Pancreas (tissue), 10 donors: Measurements from ENCODE around the gene AHRR. TPM values are rescaled to one million over a fixed set of nuclear protein-coding genes. Genes with fewer than 3 reads are reported as not detected.

Experiments
- ATAC-seq, 4 donors: fragments of 200-7000 bp; cut with Tn5 transposase; one replicate each; pipeline versions ENCODE4 v1.8.0 to v1.9.1; 2020; ENCODE audit warnings: mild to moderate bottlenecking in 4 of 4, moderate library complexity in 4 of 4
- DNase-seq, 6 donors: peaks; one replicate each; pipeline ENCODE4 v3.0.0-alpha.2; 2020
- FAIRE-seq: peaks from 2 replicates; lab custom pipeline; 2012; peaks lifted over from hg19 to GRCh38; lab: Jason Lieb, UNC
- H3K27ac ChIP-seq, 4 donors: fragments of 200-600 bp; sonication (generic); 1 replicate in 3 of 4; 2 replicates in 1 of 4; pipeline versions ENCODE4 v1.5.0 to v1.8.0; 2020
- H3K27me3 ChIP-seq, 4 donors: fragments of 200-600 bp; one replicate each; pipeline ENCODE4 v1.8.0; 2021
- H3K36me3 ChIP-seq, 3 donors: fragments of 200-600 bp; sonication (generic) in 1 of 3; one replicate each; pipeline versions ENCODE4 v1.5.0 to v1.8.0; 2020 to 2021
- H3K4me1 ChIP-seq, 3 donors: fragments of 200-600 bp; one replicate each; pipeline ENCODE4 v1.8.0; 2021
- H3K4me3 ChIP-seq, 4 donors: fragments of 200-600 bp; sonication (generic) in 2 of 4; one replicate each; pipeline versions ENCODE4 v1.5.0 to v1.8.0; 2020 to 2021
- H3K9me3 ChIP-seq, 4 donors: fragments of 200-600 bp; one replicate each; pipeline ENCODE4 v1.8.0; 2021
- CTCF ChIP-seq, 4 donors: fragments of 200-600 bp; sonication (generic) in 3 of 4; IDR thresholded peaks; one replicate each; pipeline versions ENCODE4 v1.5.0 to v1.8.0; 2021; ENCODE audit warnings: antibody characterized with exemption in 4 of 4
- WGBS, 2 donors: extraction: QIAGEN DNeasy Blood & Tissue Kit; methylation state at CpG; one replicate each; pipeline ENCODE4 v1.1.7; 2013; 5-methylcytosine and 5-hydroxymethylcytosine counted together
- intact Hi-C, 3 donors: fragments of 100-400 bp; cut with DNase I; formaldehyde crosslinking; loops; one replicate each; pipeline versions ENCODE4 v1.11.1 to v1.14.2; 2022
- polyA plus RNA-seq, 2 donors: library from polyadenylated mRNA; stranded (reverse); fragments of 200-250 nt; gene quantifications; one replicate each; pipeline ENCODE4 v1.2.3, GENCODE V29; 2013
- total RNA-seq, 6 donors: library from RNA; stranded (reverse); fragmentation: NEBNext Ultra II Directional in 4 of 6; extraction: Animal tissue kit (Norgen Biotek cat#: 25700) in 4 of 6; gene quantifications; one replicate each; pipeline versions ENCODE4 v1.2.1 to v1.2.4, GENCODE V29; 2021 to 2023
- donor health status: healthy with polysubstance abuse.
- donor health status: DM: no; HTN: no; CAD: no; lungs with moderate emphysema.
- donor health status: DM: no; HTN: no; CAD: no.
- donor health status: control.
- donor health status: control.
- donor health status: Bipolar disorder and iron deficiency.
- donor health status: DM: yes; HTN: yes; CAD: no.
- donor health status: DM: no; HTN: no; CAD: no.
- donor health status: DM: no; HTN: no; CAD: no.
- donor health status: DM: yes; HTN: yes; CAD: no.

AHRR gene
- total and polyA plus RNA-seq, 8 donors: 0.34 to 1.7 (median 0.69) TPM

GRCh38 chr5:448061-448765 lies 126.7 kb downstream of the AHRR start:
- ATAC-seq: peak in 2 of 4 donors; percentile 70 to 73
- TF ChIP-seq CTCF (IDR thresholded peaks at IDR 0.05): no peak
- H3K36me3 ChIP-seq: peaks cover 0 to 38% (median 16%) of the 10 kb centered on the region in 3 donors
- 88 to 90% methylated on average over 21 of the region's 21 CpGs for WGBS, 2 donors
- H3K4me1 ChIP-seq: peaks cover 0 to 5% (median 0%) of the 10 kb centered on the region in 3 donors
- no peak overlapping the region for H3K27ac ChIP-seq
- H3K27me3 ChIP-seq: no peaks in the 10 kb centered on the region
- no peak for FAIRE-seq
- no peak overlapping the region for H3K4me3 ChIP-seq
- no peaks in the 10 kb centered on the region for H3K9me3 ChIP-seq
- intact Hi-C loops: no loop called here
- DNase-seq: peak in 4 of 6 donors; percentile 1 to 67 (median 42)

- intact Hi-C loops: no loop called here
- H3K27ac ChIP-seq: no peak overlapping the region
- WGBS, 2 donors: 86 to 91% methylated on average over 12 of the region's 12 CpGs
Observed at GRCh38 chr5:448766-449090, 127.2 kb downstream of the AHRR start.

GRCh38 chr5:449151-449550 lies 127.6 kb downstream of the AHRR start:
- Histone ChIP-seq H3K9me3 (no peaks in the 10 kb centered on the region), H3K4me3 (no peak overlapping the region), H3K4me1 (peaks cover 0 to 1% (median 0%) of the 10 kb centered on the region in 3 donors), H3K27ac (no peak overlapping the region), H3K36me3 (peaks cover 0 to 47% (median 19%) of the 10 kb centered on the region in 3 donors), H3K27me3 (no peaks in the 10 kb centered on the region)
- FAIRE-seq (no peak), ATAC-seq (no peak), DNase-seq (no peak)
- TF ChIP-seq CTCF (IDR thresholded peaks at IDR 0.05): no peak
- WGBS, 2 donors: 92 to 94% methylated on average over 5 of the region's 5 CpGs
- intact Hi-C loops: no loop called here

More at GRCh38 chr5:448766-449090, 127.2 kb downstream of the AHRR start:
- FAIRE-seq (no peak), DNase-seq (no peak), ATAC-seq (no peak)
- TF ChIP-seq CTCF (IDR thresholded peaks at IDR 0.05): no peak
- no peak overlapping the region for H3K4me3 ChIP-seq
- peaks cover 0 to 5% (median 0%) of the 10 kb centered on the region in 3 donors for H3K4me1 ChIP-seq
- H3K36me3 ChIP-seq: peaks cover 0 to 43% (median 16%) of the 10 kb centered on the region in 3 donors
- H3K27me3 ChIP-seq: no peaks in the 10 kb centered on the region
- H3K9me3 ChIP-seq: no peaks in the 10 kb centered on the region

- Histone ChIP-seq H3K9me3 (no peaks in the 10 kb centered on the region), H3K27me3 (no peaks in the 10 kb centered on the region), H3K27ac (no peak overlapping the region), H3K36me3 (peaks cover 0 to 50% (median 21%) of the 10 kb centered on the region in 3 donors), H3K4me1 (no peaks in the 10 kb centered on the region), H3K4me3 (no peak overlapping the region)
- no peak for FAIRE-seq
- ATAC-seq: no peak
- TF ChIP-seq CTCF (IDR thresholded peaks at IDR 0.05): no peak
- 79 to 89% methylated on average over 5 of the region's 5 CpGs for WGBS, 2 donors
- DNase-seq: no peak
- intact Hi-C loops: no loop called here
Observed at GRCh38 chr5:451587-452458, 130.3 kb downstream of the AHRR start.
